ENCODE measurements around the gene WNT6. TPM values are rescaled to one million over a fixed set of nuclear protein-coding genes. Genes with fewer than 3 reads are reported as not detected.

Gene WNT6
- total RNA-seq, 1 experiment from 2014 or later = 1.4 TPM

GRCh38 chr2:218859988-218860831, 605 bp downstream of the WNT6 start:
- H3K9me2 ChIP-seq (ENCODE audit: insufficient read depth) = no peaks in the 10 kb centered on the region
- no TSS peak for BruUV-seq (replicated peaks)
- POLR2A ChIA-PET = interaction anchor here (1.0 kb wide), 1 partner anchor 130 kb away, joined by 3 read pairs; no protein-coding TSS in a partner anchor
- no peak overlapping the region; the same call in 1 of the 2 replicates for H3K27ac ChIP-seq (ENCODE audit: low read depth, low read length)
- H4K20me1 ChIP-seq (ENCODE audit: insufficient read depth) = no peaks in the 10 kb centered on the region
- no peaks in the 10 kb centered on the region for H3K9me3 ChIP-seq (ENCODE audit: control insufficient read depth in 1 of 2, insufficient read depth in 1 of 2, low read depth in 1 of 2, low read length in 2 of 2)
- peaks cover 13% of the 10 kb centered on the region; the same call in 1 of the 2 replicates for H3K27me3 ChIP-seq (ENCODE audit: insufficient read depth, low read length)
- H3K4me3 ChIP-seq (replicated peaks in 1 of 2; ENCODE audit: low read depth in 1 of 2, low read length in 2 of 2) = peak overlapping the region; percentile 44 to 61
- peaks cover 12 to 29% of the 10 kb centered on the region in 2 experiments for H3K4me1 ChIP-seq (ENCODE audit: control insufficient read depth in 1 of 2, insufficient read depth in 2 of 2, low read length in 2 of 2)
- intact Hi-C loops (cut with micrococcal nuclease) = no loop called here
- peak overlapping the region; percentile 86 for H2AFZ ChIP-seq (ENCODE audit: low read depth, low read length, poor library complexity, severe bottlenecking)
- H3K36me3 ChIP-seq (ENCODE audit: control insufficient read depth in 1 of 2, insufficient read depth in 2 of 2, low read length in 2 of 2) = no peaks in the 10 kb centered on the region
- TF ChIP-seq EZH2 (IDR thresholded peaks at IDR 0.05) = peak; percentile 89; the same call in 1 of the 2 replicates
- no peak for TF ChIP-seq SP1 (IDR thresholded peaks at IDR 0.05; ENCODE audit: low read depth)
- no peak for DNase-seq (ENCODE audit: low read depth, low spot score)
- no peaks in the 10 kb centered on the region for H3K79me2 ChIP-seq (ENCODE audit: insufficient read depth, low read length)
- peak overlapping the region; percentile 42; the same call in 1 of the 2 replicates for H3K9ac ChIP-seq (ENCODE audit: low read length)
- CTCF ChIA-PET = interaction anchor here (0.6 to 1.9 kb wide), 12 partner anchors 8 to 170 kb away, joined by 3 to 13 read pairs (median 4); partner anchors contain the start of gene TTLL4
- RAD21 ChIA-PET (ENCODE audit: low non-redundant PET in 1 of 2, low total read pairs in 2 of 2, uncharacterized antibody in 2 of 2, unreplicated experiment in 2 of 2) = interaction anchor here in 1 of 2 experiments (0.6 kb wide), 1 partner anchor 8 kb away, joined by 4 read pairs; no protein-coding TSS in a partner anchor
- peak overlapping the region; percentile 93 for H3K4me2 ChIP-seq (ENCODE audit: low read length)
- peak; percentile 31 for ATAC-seq

- ChIA-PET POLR2A (interaction anchor here (1.0 kb wide), 1 partner anchor 130 kb away, joined by 3 read pairs; no protein-coding TSS in a partner anchor), CTCF (interaction anchor here (0.6 to 1.8 kb wide), 9 partner anchors 9 to 169 kb away, joined by 3 to 9 read pairs (median 5); partner anchors contain the start of gene TTLL4), RAD21 (ENCODE audit: low non-redundant PET in 1 of 2, low total read pairs in 2 of 2, uncharacterized antibody in 2 of 2, unreplicated experiment in 2 of 2) (interaction anchor here in 1 of 2 experiments (0.6 to 1.0 kb wide), 2 partner anchors 9 to 15 kb away, joined by 3 to 4 read pairs; no protein-coding TSS in a partner anchor)
- no peaks in the 10 kb centered on the region for H3K79me2 ChIP-seq (ENCODE audit: insufficient read depth, low read length)
- H3K9me3 ChIP-seq (ENCODE audit: control insufficient read depth in 1 of 2, insufficient read depth in 1 of 2, low read depth in 1 of 2, low read length in 2 of 2) = no peaks in the 10 kb centered on the region
- no peaks in the 10 kb centered on the region for H3K9me2 ChIP-seq (ENCODE audit: insufficient read depth)
- TF ChIP-seq FOSL1 (IDR thresholded peaks at IDR 0.05; ENCODE audit: low read depth) (no peak), ZBTB33 (IDR thresholded peaks at IDR 0.05; ENCODE audit: extremely low read depth, insufficient replicate concordance, low read length) (no peak), EZH2phosphoT487 (IDR thresholded peaks at IDR 0.05; ENCODE audit: borderline replicate concordance) (no peak), JUND (IDR thresholded peaks at IDR 0.05) (no peak), ZNF274 (IDR thresholded peaks at IDR 0.05; ENCODE audit: low read depth, low read length) (no peak), EZH2 (IDR thresholded peaks at IDR 0.05) (no peak), POLR2A (IDR thresholded peaks at IDR 0.05; ENCODE audit: borderline replicate concordance, extremely low read depth, insufficient read depth, insufficient read length) (no peak), POLR2AphosphoS5 (IDR thresholded peaks at IDR 0.05; ENCODE audit: low read depth, low read length) (peak; percentile 52), RAD21 (IDR thresholded peaks at IDR 0.05; ENCODE audit: low read depth) (no peak)
- H3K27me3 ChIP-seq (ENCODE audit: insufficient read depth, low read length) = peaks cover 13% of the 10 kb centered on the region; the same call in 1 of the 2 replicates
- DNase-seq (ENCODE audit: low read depth, low spot score) = peak; percentile 81
- H3K4me3 ChIP-seq (replicated peaks in 1 of 2; ENCODE audit: low read depth in 1 of 2, low read length in 2 of 2) = peak overlapping the region; percentile 44 to 61
- H3K4me2 ChIP-seq (ENCODE audit: low read length) = peak overlapping the region; percentile 93
- H3K4me1 ChIP-seq (ENCODE audit: control insufficient read depth in 1 of 2, insufficient read depth in 2 of 2, low read length in 2 of 2) = peaks cover 12 to 29% of the 10 kb centered on the region in 2 experiments
- no peak overlapping the region for H3K27ac ChIP-seq (ENCODE audit: low read depth, low read length)
- H4K20me1 ChIP-seq (ENCODE audit: insufficient read depth) = no peaks in the 10 kb centered on the region
- BruUV-seq (replicated peaks) = no TSS peak
- H3K9ac ChIP-seq (ENCODE audit: low read length) = peak overlapping the region; percentile 18; the same call in 1 of the 2 replicates
- intact Hi-C loops (cut with micrococcal nuclease) = no loop called here
- ATAC-seq = peak; percentile 88
- H2AFZ ChIP-seq (ENCODE audit: low read depth, low read length, poor library complexity, severe bottlenecking) = peak overlapping the region; percentile 56
- no peaks in the 10 kb centered on the region for H3K36me3 ChIP-seq (ENCODE audit: control insufficient read depth in 1 of 2, insufficient read depth in 2 of 2, low read length in 2 of 2)
Measured at GRCh38 chr2:218860950-218861381, 1.4 kb downstream of the WNT6 start.

All from HCT116 (cell line).